NCI-H1105 treated with DMSO at 0.1 percent for 48 hours (cell line): Measurements from ENCODE around the gene KDM8.

ENCODE experiments used
- DNase-seq: peaks from one replicate; lab custom pipeline; 2025; lab: John Stamatoyannopoulos, UW

Gene KDM8

DNA sequence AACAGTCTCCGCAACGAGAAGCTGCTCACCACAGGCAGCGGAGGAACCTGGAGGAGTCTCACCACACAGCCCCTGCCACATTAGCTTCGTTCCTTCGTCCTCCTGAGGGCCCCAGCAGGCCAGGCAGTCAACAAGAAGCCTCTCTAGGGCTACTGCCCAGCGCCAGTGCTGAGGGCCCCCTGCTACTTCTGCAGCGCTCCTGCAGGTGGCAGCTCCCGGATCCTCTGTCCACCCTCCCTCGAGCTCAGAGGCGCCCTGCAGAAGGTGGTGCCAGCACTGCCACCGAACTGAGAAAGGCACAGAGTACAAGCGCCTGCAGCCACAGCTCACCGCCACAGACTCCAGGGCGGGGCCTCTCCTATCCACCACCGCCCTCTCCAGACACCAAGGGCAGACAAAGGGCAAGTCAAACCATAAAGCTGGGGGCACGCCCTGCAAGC lies 27.3 kb downstream of the KDM8 start:
- DNase-seq: no peak

- DNase-seq: no peak
Measured at GRCh38 chr16:27231692-27232060, 28.4 kb downstream of the KDM8 start.

- no peak for DNase-seq
Measured at GRCh38 chr16:27232061-27232900, 29.0 kb downstream of the KDM8 start.

DNA sequence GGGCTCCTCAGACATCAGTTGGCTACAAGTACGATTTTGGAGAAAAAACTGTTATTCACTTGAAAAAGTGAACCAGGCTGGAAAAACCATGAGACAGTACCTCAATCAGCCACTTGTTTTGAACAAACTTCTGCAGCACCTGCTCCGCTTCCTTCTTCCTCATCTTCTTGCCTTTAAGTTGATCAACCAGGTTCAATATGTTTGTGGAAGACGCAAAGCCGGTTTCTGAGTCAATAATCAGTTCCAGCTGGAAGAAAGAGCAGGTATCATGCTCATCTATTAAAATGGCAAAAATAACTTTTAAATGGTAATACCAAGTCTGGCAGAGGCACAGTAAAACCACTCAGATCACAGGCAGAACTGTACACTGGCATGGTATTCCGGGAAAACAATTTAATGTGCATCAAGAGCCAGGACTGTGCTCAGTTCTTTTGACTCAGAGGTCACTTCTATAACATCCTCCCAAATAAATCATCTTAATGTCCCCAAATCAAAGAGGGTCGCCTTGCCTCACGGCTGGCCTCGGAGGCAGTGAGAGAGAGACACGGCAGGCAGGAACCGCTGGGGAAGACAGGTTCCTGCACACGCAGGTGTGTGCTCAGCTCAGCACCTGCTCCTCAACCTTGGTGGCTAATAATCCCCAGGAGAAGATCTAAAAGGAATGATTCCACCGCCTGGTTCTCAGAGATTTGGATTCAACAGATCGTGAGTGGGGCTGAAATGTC lies 29.7 kb downstream of the KDM8 start:
- no peak for DNase-seq

DNA sequence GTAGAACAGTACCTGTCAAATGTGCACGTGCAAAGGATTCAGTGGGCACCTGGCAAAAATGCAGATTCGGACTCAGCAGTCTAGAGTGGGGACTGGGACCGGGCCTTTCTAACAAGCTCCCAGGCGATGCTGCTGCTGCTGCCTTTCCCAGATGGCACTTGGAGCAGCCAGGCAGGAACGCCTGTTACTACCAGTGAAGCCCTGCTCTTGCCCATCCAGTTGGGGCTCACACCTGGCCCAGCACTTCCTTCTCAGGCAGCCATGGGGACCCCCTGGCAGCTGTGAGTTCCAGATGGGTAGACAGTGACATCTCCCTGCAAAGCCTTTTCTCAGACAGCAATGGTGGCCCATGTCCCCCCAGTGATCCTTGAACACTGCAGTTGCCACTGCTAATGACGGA lies 30.4 kb downstream of the KDM8 start:
- DNase-seq: no peak

GRCh38 chr16:27234171-27234570 lies 30.8 kb downstream of the KDM8 start:
- DNase-seq: no peak

- DNase-seq: no peak
Measured at GRCh38 chr16:27234603-27235002, 31.3 kb downstream of the KDM8 start.

DNA sequence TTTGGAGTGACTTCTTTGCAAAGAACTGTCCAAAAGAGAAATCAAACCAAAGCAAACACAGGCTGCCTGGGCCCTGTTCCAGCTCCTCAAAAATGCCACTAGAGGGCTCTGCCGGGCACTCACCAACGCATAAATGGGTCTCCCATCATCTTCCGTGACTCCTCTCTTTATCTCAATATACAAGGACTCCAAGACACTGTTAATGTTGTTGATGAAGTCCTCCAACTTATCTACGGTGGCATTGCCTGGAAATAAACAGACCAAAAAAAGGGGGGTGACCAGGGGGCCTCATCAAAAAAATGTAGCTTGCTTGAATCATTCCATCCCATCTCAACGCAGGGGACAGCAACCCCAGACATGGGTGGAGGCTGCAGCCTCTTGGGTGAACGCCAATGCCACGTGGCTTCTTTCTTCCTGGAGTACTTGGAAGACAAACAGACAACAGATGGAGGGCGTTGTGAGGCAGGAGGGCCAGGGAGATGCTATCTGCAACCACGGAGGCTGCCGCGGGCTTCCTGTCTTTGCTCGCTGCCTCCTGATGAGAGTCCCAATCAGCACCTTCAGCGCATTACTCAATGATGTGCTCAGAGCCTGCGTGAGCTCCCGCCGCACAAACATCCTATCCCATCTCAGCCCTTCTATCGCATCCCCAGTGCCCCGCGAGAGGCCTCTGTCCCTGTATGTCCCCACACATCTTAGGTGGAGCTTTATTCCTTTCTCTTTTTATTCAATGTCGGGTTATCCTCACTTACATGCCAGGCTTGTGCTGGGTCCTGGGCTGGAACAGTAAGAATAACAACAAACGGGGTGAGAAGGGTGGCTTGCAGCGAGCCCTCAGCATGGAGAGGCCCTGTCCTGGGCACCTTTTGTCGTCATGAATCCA lies 32.0 kb downstream of the KDM8 start:
- peak; percentile 89 for DNase-seq

DNA sequence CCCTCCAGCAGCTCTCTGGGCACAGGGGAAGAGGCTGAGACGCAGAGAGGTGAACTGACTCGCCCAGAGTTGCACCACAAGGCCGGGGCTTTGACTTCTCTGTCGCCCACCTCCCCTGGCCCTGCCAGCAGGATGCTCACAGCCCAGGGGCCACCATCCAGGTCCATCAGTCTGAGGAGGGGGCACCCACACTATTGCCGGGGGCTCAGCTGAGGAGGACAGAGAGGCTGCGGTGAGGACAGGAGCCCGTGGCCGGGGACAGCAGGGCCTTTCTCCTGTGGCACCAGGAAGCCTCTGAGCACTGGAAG lies 32.6 kb downstream of the KDM8 start:
- no peak for DNase-seq

DNA sequence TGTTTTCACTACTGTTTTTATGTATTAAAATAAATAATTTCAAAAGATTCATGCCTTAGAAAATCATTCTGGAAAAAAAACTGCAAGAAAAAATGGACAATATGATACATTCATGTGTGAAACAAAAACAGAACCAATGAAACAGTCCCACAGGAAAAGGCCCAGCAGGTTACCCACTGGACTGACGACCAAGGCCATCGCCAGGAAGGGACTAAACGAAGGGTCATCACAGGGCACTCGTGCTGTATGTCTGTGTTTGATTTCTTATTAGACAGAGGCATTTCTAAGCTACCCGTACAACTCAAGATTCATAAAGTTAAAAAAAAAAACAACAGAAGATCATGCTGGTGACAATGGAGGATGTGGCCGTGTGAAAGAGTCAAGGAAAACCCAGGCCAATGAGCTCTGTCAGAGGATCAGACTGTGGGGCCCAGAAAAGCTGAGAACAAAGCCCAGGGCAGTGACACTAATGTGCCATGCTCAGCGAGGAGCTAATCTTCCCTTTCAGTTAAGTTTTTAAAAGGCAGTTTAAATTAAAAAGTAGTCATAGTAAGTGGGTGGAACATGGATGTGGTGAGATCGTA lies 33.4 kb downstream of the KDM8 start:
- no peak for DNase-seq

DNA sequence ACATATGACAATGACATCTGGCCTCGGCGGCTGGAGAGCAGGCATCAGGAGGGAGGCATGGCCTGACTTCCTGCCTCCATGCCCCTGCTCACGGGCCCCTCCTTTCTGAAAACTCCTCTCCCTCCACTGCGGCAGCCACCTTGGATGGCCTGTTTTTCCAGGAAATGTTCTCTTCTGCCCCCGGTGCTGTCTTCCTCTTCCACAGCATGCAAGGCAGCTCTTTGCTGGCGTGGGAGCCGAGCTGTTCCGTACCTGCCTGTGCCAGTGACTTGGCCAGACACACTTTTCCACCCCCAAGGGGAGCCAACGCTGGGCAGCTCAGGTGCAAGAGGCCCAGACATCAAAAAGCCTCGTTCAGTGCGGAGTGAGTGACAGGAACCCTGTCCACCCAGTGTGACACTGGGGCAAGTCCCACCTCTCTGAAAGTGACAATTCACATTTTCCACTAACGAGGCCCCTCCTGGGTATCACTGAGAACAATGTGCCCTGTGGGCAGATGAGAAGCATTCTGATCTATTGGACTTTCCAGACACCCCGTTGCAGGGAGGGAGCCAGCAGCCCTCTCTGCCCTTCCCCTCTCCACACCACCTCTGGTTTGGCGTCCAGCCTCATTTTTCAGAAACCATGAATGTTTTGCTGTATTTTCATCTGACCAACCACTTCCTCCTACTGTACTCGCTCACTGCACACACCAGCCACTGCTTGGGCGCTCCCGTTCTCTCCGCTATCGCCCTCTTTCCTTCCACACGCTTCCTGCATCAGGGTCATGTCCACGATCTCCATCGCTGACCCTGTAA lies 34.1 kb downstream of the KDM8 start:
- DNase-seq: no peak

- DNase-seq: no peak
Measured at GRCh38 chr16:27238016-27238587, 34.8 kb downstream of the KDM8 start.

DNA sequence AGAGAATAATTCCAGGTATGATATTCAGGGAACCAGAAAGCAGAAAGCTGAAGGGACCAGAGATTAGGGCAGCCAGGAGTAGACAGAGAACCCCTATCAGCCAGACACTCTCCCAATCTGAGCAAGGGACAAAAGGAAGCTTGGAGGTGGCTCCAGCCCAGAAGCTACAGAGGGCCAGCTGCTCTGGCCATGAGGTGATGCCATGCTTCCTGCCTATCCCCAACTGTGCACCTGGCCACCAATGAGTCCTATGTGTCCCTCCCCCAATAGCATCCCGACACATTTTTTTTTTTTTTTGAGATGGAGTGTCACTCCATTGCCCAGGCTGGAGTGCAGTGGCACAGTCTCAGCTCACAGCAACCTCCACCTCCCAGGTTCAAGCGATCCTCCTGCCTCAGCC lies 35.3 kb downstream of the KDM8 start:
- DNase-seq: no peak

GRCh38 chr16:27239026-27239425 lies 35.7 kb downstream of the KDM8 start:
- no peak for DNase-seq

DNA sequence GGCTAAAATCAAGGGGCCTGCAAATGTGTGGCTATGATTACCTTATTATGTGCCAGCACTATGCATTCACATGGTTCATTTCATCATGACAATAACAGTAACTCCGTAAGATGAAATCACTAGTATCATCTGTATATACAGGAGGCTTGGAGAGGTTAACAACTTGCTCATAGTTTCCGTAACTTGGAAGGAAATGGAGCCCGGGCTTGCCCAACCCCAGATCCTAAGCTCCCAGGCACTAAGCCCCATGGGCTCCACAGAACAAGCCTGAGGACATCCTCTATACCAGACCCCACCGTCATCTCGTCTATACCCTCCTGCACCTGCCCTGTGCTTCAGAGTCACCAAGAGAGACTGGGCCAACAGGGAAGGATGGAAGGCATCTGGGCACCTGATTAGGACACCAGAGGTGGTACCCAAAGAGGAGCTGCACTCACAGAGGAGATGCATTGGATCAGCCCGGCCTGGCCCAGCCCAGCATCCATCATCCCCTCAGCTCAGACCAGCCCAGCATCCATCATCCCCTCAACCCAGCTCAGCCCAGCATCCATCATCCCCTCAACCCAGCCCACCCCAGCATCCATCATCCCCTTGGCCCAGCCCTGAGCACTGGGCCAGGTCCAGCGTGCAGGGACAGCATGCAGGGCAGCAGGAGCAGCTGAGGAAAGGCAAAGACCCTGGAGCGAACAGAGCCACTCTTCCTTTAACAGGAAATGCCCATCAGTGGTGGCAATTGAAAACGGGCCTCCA lies 36.8 kb downstream of the KDM8 start:
- DNase-seq: no peak

- no peak for DNase-seq
Measured at GRCh38 chr16:27240948-27241531, 37.7 kb downstream of the KDM8 start.

- DNase-seq: no peak
Measured at GRCh38 chr16:27241658-27242057, 38.3 kb downstream of the KDM8 start.

- DNase-seq: no peak
Measured at GRCh38 chr16:27242398-27242797, 39.1 kb downstream of the KDM8 start.

DNA sequence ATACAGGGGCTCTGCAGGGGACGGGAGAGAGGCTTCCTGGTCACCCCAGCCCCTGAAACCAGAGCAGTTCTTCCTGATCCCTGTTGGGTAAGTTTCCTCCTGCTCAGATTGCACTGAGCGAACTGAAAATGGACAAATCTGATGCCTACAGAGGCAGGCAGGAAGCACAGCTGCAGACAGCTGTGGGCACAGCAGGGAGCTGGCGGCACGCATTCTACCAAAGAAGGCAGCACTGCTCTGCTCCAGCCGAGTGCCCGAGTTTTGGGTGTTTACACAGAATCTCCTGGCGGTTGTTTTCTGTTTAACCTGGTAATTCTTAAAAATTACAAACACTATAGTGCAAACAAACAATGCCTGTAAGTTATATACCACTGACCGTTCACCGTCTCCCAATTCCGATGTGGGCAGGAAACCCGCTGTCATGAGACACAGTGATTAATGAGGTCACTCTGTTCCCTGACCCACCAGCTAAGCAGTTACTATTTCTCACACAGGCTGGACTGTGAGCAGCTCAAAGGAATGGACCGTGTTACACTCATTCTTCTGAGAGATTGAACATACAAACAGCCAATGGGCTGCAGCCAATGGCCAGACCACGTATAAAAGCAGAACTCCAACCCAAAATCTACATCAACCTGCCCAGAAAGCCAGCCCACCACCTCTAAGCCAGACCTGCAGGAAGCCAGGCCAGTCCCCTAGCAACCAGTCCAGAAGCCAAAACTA lies 39.7 kb downstream of the KDM8 start:
- no peak for DNase-seq
